Loucy (cell line): ENCODE measurements around the gene EMC7.

ENCODE experiments used
- H2AFZ ChIP-seq: fragments of 200-600 bp; sonication (generic); 2 replicates; pipeline ENCODE4 v1.6.0; 2016; ENCODE audit warnings: antibody characterized with exemption, mild to moderate bottlenecking, low read length, moderate library complexity
- H3F3A ChIP-seq: fragments of 200-600 bp; 2 replicates; pipeline ENCODE4 v1.6.0; 2016; ENCODE audit warnings: antibody characterized with exemption, low read depth, mild to moderate bottlenecking
- H3K27me3 ChIP-seq: fragments of 200-600 bp; sonication (generic); 2 replicates; pipeline ENCODE4 v1.6.1; 2014; ENCODE audit warnings: low read length, mild to moderate bottlenecking; ENCODE audit not compliant: insufficient read depth, poor library complexity, severe bottlenecking
- H3K36me3 ChIP-seq: fragments of 200-600 bp; sonication (generic); 2 replicates; pipeline ENCODE4 v1.6.1; 2016; ENCODE audit warnings: low read length; ENCODE audit not compliant: insufficient read depth
- H3K4me1 ChIP-seq: fragments of 200-600 bp; sonication (generic); 2 replicates; pipeline ENCODE4 v1.5.1; 2014; ENCODE audit warnings: low read length, mild to moderate bottlenecking; ENCODE audit not compliant: insufficient read depth, poor library complexity, severe bottlenecking
- H3K4me2 ChIP-seq: fragments of 200-600 bp; sonication (generic); 2 replicates; pipeline ENCODE4 v1.6.0; 2014; ENCODE audit warnings: antibody characterized with exemption, low read length, low read depth, mild to moderate bottlenecking; ENCODE audit not compliant: poor library complexity, severe bottlenecking
- H3K4me3 ChIP-seq: fragments of 200-600 bp; sonication (generic); 2 replicates; pipeline ENCODE4 v1.5.1; 2014; ENCODE audit warnings: low read length, mild to moderate bottlenecking, mixed read lengths; ENCODE audit not compliant: poor library complexity, severe bottlenecking
- H3K79me2 ChIP-seq: fragments of 200-600 bp; sonication (generic); 2 replicates; pipeline ENCODE4 v1.6.1; 2014; ENCODE audit warnings: low read length; ENCODE audit not compliant: insufficient read depth
- H3K9ac ChIP-seq: fragments of 200-600 bp; sonication (generic); 2 replicates; pipeline ENCODE4 v1.6.0; 2014; ENCODE audit warnings: mild to moderate bottlenecking, low read depth, low read length, moderate library complexity; ENCODE audit not compliant: poor library complexity, severe bottlenecking
- H3K9me2 ChIP-seq: fragments of 200-600 bp; sonication (generic); replicated peaks from 2 replicates; pipeline ENCODE4 v1.6.1; 2016; ENCODE audit warnings: low read depth, low read length, mixed read lengths
- H3K9me3 ChIP-seq: fragments of 200-600 bp; sonication (generic); 2 replicates; pipeline ENCODE4 v1.6.1; 2014; ENCODE audit warnings: mild to moderate bottlenecking, antibody characterized with exemption, low read length, low read depth; ENCODE audit not compliant: insufficient read depth
- H4K20me1 ChIP-seq: fragments of 200-600 bp; sonication (generic); 2 replicates; pipeline ENCODE4 v1.6.0; 2014; ENCODE audit warnings: antibody characterized with exemption, low read length, mild to moderate bottlenecking; ENCODE audit not compliant: insufficient read depth, poor library complexity, severe bottlenecking
- EZH2phosphoT487 ChIP-seq: fragments of 200-600 bp; IDR thresholded peaks from 2 replicates; pipeline ENCODE4 v1.6.1; 2018; ENCODE audit warnings: antibody characterized with exemption, mild to moderate bottlenecking, moderate library complexity, borderline replicate concordance
- TF ChIP-seq, protein P1 (sequence below): fragments of 200-600 bp; sonication (generic); conservative IDR thresholded peaks from 2 replicates; pipeline ENCODE4 v1.5.1; 2014; ENCODE audit warnings: mild to moderate bottlenecking, antibody characterized with exemption, low read length

EMC7 gene

DNA sequence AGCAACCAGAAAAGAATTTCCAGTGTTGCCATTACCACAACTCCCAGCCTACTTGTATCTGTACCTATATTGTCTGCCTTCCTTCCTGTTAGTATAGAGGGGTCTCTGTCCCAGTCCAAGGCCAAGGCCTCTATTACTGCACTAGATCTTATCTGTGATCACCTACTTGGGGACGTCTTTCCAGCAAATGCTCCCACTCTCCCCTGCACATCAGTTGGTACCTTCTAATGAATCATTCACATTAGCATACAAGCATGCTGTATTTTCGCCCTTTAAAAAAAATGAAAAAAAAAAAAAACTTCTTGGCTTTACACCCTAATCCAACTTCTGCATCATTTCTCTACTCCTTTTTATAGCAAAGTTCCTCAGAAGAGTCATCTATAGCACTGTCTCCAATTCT is 57.8 kb downstream of the EMC7 start:
- peak overlapping the region; percentile 18 for H3K4me2 ChIP-seq
- no peaks in the 10 kb centered on the region for H3K9me2 ChIP-seq
- no peaks in the 10 kb centered on the region for H3K9me3 ChIP-seq
- TF ChIP-seq, protein P1, sequence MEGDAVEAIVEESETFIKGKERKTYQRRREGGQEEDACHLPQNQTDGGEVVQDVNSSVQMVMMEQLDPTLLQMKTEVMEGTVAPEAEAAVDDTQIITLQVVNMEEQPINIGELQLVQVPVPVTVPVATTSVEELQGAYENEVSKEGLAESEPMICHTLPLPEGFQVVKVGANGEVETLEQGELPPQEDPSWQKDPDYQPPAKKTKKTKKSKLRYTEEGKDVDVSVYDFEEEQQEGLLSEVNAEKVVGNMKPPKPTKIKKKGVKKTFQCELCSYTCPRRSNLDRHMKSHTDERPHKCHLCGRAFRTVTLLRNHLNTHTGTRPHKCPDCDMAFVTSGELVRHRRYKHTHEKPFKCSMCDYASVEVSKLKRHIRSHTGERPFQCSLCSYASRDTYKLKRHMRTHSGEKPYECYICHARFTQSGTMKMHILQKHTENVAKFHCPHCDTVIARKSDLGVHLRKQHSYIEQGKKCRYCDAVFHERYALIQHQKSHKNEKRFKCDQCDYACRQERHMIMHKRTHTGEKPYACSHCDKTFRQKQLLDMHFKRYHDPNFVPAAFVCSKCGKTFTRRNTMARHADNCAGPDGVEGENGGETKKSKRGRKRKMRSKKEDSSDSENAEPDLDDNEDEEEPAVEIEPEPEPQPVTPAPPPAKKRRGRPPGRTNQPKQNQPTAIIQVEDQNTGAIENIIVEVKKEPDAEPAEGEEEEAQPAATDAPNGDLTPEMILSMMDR, result no peak
- no peak for TF ChIP-seq EZH2phosphoT487
- no peaks in the 10 kb centered on the region for H3K36me3 ChIP-seq
- H3K9ac ChIP-seq, result no peak overlapping the region
- H4K20me1 ChIP-seq, result no peaks in the 10 kb centered on the region
- 0 out of 2 replicates have a peak, but pooled peaks cover 2% of the 10 kb centered on the region for H3F3A ChIP-seq
- H3K27me3 ChIP-seq, result no peaks in the 10 kb centered on the region
- H3K4me1 ChIP-seq, result peaks cover 14% of the 10 kb centered on the region
- no peak overlapping the region for H3K4me3 ChIP-seq
- peaks cover 10% of the 10 kb centered on the region; the same call in 1 of the 2 replicates for H3K79me2 ChIP-seq
- no peak overlapping the region for H2AFZ ChIP-seq

DNA sequence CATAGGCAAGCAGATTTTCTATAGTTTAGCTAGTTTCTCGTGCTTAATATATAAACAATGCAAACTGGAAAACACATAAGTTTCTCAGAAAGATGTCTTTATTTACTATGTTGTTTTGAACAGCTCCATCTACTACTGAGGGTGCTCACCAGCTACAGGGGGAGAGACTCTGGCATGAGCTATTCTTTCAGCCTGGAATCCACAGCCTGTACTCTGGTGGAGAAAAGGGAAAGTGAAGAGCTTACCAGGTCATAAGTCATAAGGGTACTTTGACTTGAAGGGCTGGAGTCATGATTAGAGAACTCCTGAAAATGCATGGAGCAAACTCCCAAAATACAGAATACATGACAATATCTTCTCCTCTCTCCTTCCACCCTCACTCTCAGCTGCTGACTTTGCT is 58.3 kb downstream of the EMC7 start:
- H3F3A ChIP-seq, result 0 out of 2 replicates have a peak, but pooled peaks cover 2% of the 10 kb centered on the region

DNA sequence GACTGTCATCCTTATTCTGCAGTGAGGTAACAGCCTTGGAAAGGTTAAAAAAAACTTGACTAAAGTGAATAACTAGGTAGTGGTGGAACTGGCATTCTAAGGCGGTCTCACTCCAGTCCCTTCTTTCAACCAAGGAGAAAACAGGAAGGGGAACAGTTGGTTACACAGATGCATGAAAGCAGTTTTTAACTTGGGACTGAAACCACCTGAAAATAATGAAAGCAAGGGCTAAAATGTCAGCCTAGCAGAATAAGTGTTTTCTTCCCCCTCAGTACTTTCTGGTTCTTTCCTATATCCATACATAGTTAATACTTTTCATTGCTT is 61.9 kb downstream of the EMC7 start:
- peak overlapping the region; percentile 99 for H3K4me3 ChIP-seq
- 0 out of 2 replicates have a peak, but pooled peaks cover 4% of the 10 kb centered on the region for H3F3A ChIP-seq
- H3K4me2 ChIP-seq, result peak overlapping the region; percentile 85
- no peaks in the 10 kb centered on the region for H3K27me3 ChIP-seq
- no peaks in the 10 kb centered on the region for H3K36me3 ChIP-seq
- H3K79me2 ChIP-seq, result peaks cover 21% of the 10 kb centered on the region
- H3K9me3 ChIP-seq, result no peaks in the 10 kb centered on the region
- no peaks in the 10 kb centered on the region for H4K20me1 ChIP-seq
- H2AFZ ChIP-seq, result no peak overlapping the region
- peaks cover 28% of the 10 kb centered on the region for H3K4me1 ChIP-seq
- peak overlapping the region; percentile 82 for H3K9ac ChIP-seq
- TF ChIP-seq EZH2phosphoT487, result no peak
- TF ChIP-seq, protein P1, result no peak
- no peaks in the 10 kb centered on the region for H3K9me2 ChIP-seq

More for the DNA sequence above, 58.3 kb downstream of the EMC7 start:
- Histone ChIP-seq H3K4me1 (peaks cover 14% of the 10 kb centered on the region), H3K79me2 (peaks cover 10% of the 10 kb centered on the region; the same call in 1 of the 2 replicates), H3K36me3 (no peaks in the 10 kb centered on the region), H3K4me2 (peak overlapping the region; percentile 18), H2AFZ (0 out of 2 replicates have a peak overlapping the region, but pooled peaks have one; percentile 55), H3K9ac (no peak overlapping the region), H3K9me3 (no peaks in the 10 kb centered on the region), H3K4me3 (no peak overlapping the region), H3K27me3 (no peaks in the 10 kb centered on the region), H4K20me1 (no peaks in the 10 kb centered on the region), H3K9me2 (no peaks in the 10 kb centered on the region)
- TF ChIP-seq, protein P1, result no peak
- TF ChIP-seq EZH2phosphoT487, result no peak
